Breast epithelium (tissue), 3 donors: ENCODE data around the gene KCNK17.

Experiments used
- POLR2A ChIP-seq: fragments of 450-650 bp; IDR thresholded peaks from one replicate; pipeline ENCODE4 v1.6.1; 2016; ENCODE audit warnings: antibody characterized with exemption, mild to moderate bottlenecking, moderate library complexity
- POLR2AphosphoS5 ChIP-seq, 3 donors: sonication (generic); formaldehyde crosslinking; IDR thresholded peaks; one replicate each; pipeline ENCODE4 v1.6.1; 2017; ENCODE audit warnings: antibody characterized with exemption in 3 of 3
- TF ChIP-seq, protein P1 (sequence below), 3 donors: fragments of 450-650 bp; IDR thresholded peaks; one replicate each; pipeline ENCODE4 v1.5.1; 2016 to 2017; ENCODE audit warnings: antibody characterized with exemption in 3 of 3, mild to moderate bottlenecking in 3 of 3, moderate library complexity in 3 of 3

DNA sequence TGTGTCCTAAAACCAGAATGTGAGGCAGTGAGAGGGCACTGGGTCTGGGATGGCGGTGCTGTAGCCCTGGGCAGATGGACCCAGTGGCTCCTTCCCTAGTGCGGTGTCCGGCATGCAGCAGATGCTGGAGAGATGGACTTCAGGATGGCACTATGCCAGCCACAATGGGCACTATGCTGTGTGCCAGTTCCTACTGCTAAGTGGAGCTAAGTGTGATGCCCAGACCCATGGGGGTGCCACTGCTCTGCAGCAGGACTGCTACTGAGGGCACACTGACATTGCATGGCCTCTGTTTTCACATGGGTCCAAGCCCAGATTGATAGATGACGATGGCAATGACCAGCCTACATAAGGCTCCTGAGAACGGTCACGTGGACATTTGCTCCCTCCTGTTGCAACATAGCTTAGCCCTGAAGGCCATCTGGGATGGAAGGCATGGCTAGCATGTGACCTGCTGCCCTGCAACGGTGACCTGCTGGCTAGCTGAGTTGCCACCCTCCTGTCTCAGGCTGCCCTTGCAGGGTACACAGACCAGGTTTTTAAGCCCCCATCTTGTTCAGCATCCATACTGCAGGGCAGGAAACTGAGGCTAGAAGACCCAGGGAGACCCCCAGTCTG, 39.6 kb upstream of the KCNK17 start:
- TF ChIP-seq, protein P1, sequence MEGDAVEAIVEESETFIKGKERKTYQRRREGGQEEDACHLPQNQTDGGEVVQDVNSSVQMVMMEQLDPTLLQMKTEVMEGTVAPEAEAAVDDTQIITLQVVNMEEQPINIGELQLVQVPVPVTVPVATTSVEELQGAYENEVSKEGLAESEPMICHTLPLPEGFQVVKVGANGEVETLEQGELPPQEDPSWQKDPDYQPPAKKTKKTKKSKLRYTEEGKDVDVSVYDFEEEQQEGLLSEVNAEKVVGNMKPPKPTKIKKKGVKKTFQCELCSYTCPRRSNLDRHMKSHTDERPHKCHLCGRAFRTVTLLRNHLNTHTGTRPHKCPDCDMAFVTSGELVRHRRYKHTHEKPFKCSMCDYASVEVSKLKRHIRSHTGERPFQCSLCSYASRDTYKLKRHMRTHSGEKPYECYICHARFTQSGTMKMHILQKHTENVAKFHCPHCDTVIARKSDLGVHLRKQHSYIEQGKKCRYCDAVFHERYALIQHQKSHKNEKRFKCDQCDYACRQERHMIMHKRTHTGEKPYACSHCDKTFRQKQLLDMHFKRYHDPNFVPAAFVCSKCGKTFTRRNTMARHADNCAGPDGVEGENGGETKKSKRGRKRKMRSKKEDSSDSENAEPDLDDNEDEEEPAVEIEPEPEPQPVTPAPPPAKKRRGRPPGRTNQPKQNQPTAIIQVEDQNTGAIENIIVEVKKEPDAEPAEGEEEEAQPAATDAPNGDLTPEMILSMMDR (IDR thresholded peaks at IDR 0.05) = no peak
- TF ChIP-seq POLR2AphosphoS5 (IDR thresholded peaks at IDR 0.05) (no peak), POLR2A (no peak)
